ENCODE data around the gene SRGAP1. TPM values are rescaled to one million over a fixed set of nuclear protein-coding genes. Genes with fewer than 3 reads are reported as not detected.
"Not testable (repeated sequence)": the region's sequence is repeated elsewhere in the genome, so short reads cannot be mapped to it uniquely, and the experiment has no call there.

The SRGAP1 gene
- total RNA-seq, 1 donor from 2014 or later, result 2.3 TPM

- H3K36me3 ChIP-seq, result peaks cover 6% of the 10 kb centered on the region
- intact Hi-C loops (cut with micrococcal nuclease), result no loop called here
- no peak for TF ChIP-seq CTCF (IDR thresholded peaks at IDR 0.05; ENCODE audit: borderline replicate concordance)
- H3K27ac ChIP-seq (replicated peaks), result no peak overlapping the region
- no peak overlapping the region for H3K4me3 ChIP-seq
- no peaks in the 10 kb centered on the region for H3K27me3 ChIP-seq (ENCODE audit: low read depth)
- no peaks in the 10 kb centered on the region for H3K9me3 ChIP-seq (replicated peaks)
- H3K4me1 ChIP-seq, result no peaks in the 10 kb centered on the region
- no peak for DNase-seq
These were observed 172.0 kb downstream of the SRGAP1 start for GRCh38 chr12:64016521-64016920.

DNA sequence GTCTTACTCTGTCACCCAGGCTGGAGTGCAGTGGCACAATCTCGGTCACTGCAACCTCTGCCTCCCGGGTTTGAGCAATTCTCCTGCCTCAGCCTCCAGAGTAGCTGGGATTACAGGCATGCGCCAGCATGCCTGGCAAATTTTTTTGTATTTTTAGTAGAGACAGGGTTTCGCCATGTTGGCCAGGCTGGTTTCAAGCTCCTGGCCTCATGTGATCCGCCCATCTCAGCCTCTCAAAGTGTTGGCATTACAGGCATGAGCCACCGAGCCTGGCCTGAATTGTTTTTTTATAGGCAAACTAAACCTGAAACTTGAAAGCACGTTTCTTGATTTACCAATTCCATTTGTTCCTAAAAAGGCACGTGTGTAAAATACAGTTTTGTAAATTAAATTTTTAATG lies 173.6 kb downstream of the SRGAP1 start:
- H3K4me1 ChIP-seq; H3K9me3 ChIP-seq (replicated peaks); DNase-seq; intact Hi-C loops (cut with micrococcal nuclease); H3K27ac ChIP-seq (replicated peaks); H3K4me3 ChIP-seq; H3K27me3 ChIP-seq (ENCODE audit: low read depth); H3K36me3 ChIP-seq: not testable (repeated sequence)

DNA sequence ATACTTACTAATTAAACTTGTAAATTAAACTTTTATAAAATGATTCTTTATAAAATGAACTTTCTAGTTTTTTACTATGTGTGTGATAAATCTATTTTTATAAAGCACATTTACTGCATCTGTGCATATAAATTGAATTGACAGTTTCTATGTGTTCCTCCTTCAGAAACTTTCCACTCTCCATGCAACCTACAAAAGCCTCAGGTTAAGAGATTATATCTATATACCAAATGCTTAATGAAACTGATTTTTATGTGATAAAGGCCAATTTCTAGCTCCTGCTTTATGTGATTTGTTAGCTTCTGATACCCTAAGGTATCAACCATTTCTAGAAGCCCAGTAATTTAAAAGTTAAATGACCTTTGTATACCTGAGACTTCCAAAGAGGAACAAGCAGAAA lies 174.0 kb downstream of the SRGAP1 start:
- DNase-seq, result no peak
- TF ChIP-seq CTCF (IDR thresholded peaks at IDR 0.05; ENCODE audit: borderline replicate concordance), result no peak
- Histone ChIP-seq H3K4me1 (no peaks in the 10 kb centered on the region), H3K9me3 (replicated peaks) (no peaks in the 10 kb centered on the region), H3K27ac (replicated peaks) (no peak overlapping the region), H3K4me3 (no peak overlapping the region), H3K36me3 (peaks cover 6% of the 10 kb centered on the region), H3K27me3 (ENCODE audit: low read depth) (no peaks in the 10 kb centered on the region)
- intact Hi-C loops (cut with micrococcal nuclease), result no loop called here

DNA sequence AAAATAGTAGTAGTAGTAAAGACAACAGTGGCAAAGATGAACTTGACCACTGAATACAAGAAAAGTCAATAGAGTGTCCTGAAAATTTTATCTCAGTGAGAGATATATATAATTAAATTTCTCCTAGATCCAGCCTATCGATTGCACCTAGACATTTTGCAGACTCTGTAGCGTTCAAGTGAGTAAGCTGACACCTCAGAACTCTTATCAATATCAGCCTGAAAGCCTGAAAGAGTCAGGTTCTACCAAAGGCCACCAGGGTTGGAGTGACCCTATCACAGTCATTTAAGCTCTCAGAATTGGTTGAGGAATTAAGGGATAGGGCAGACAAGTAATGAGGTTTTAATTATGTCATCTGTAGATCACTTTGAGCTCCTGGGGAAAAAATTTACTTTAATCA lies 174.6 kb downstream of the SRGAP1 start:
- no peak for TF ChIP-seq CTCF (IDR thresholded peaks at IDR 0.05; ENCODE audit: borderline replicate concordance)
- Histone ChIP-seq H3K27ac (replicated peaks) (no peak overlapping the region), H3K9me3 (replicated peaks) (no peaks in the 10 kb centered on the region), H3K27me3 (ENCODE audit: low read depth) (no peaks in the 10 kb centered on the region), H3K36me3 (peaks cover 6% of the 10 kb centered on the region), H3K4me3 (no peak overlapping the region), H3K4me1 (no peaks in the 10 kb centered on the region)
- intact Hi-C loops (cut with micrococcal nuclease), result no loop called here
- no peak for DNase-seq

- peaks cover 6% of the 10 kb centered on the region for H3K36me3 ChIP-seq
- no peaks in the 10 kb centered on the region for H3K4me1 ChIP-seq
- no peak overlapping the region for H3K27ac ChIP-seq (replicated peaks)
- H3K4me3 ChIP-seq, result no peak overlapping the region
- no peaks in the 10 kb centered on the region for H3K27me3 ChIP-seq (ENCODE audit: low read depth)
- no peak for DNase-seq
- no peaks in the 10 kb centered on the region for H3K9me3 ChIP-seq (replicated peaks)
- no peak for TF ChIP-seq CTCF (IDR thresholded peaks at IDR 0.05; ENCODE audit: borderline replicate concordance)
- intact Hi-C loops (cut with micrococcal nuclease), result no loop called here
These were observed 175.2 kb downstream of the SRGAP1 start for GRCh38 chr12:64019654-64020053.

DNA sequence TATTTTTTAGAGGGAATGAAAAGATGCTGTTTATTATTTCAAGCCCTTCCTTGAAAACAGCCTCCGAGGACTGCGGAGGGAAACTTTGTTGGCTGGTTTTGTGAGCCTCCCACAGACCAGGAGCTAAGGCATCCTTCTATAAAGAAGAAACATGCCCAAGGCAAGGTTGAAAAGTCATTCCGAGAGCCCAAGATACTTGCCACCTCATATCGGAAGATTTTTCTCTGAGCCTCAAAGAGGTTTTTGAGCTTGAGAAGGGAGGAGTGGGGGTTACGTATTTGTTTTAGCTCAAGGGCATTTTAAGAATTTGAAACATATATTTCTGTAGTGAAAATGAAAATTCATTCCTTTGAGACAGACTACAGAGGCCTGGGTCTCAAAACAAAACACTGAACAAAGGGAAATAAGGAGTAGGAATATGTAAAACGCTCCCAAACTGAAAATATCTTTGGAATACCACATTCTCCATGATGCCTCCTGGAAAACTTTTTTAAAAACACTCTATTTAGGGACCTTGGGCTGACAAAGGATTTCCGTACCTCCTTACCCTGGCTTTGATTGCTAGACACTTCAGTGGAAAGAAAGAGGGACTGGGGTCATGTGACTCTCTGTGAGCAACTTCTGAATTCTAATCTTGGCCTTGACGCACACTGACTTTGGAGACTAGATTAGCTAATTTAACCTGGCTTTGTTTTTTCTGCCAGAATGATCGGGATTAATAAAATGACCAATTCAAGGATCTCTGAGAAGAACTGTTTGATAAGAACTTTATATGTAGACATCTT lies 180.9 kb downstream of the SRGAP1 start:
- intact Hi-C loops (cut with micrococcal nuclease), result no loop called here
- no peak for TF ChIP-seq CTCF (IDR thresholded peaks at IDR 0.05; ENCODE audit: borderline replicate concordance)
- DNase-seq, result no peak
- H3K9me3 ChIP-seq (replicated peaks), result no peaks in the 10 kb centered on the region
- no peaks in the 10 kb centered on the region for H3K4me1 ChIP-seq
- no peaks in the 10 kb centered on the region for H3K36me3 ChIP-seq
- H3K27ac ChIP-seq (replicated peaks), result no peak overlapping the region
- H3K27me3 ChIP-seq (ENCODE audit: low read depth), result no peaks in the 10 kb centered on the region
- no peak overlapping the region for H3K4me3 ChIP-seq

All from left ventricle myocardium inferior (tissue), 1 donor.